NCI-H187 treated with DMSO at 0.1 percent for 48 hours (cell line): ENCODE data around the gene S100A3.
"Not testable (repeated sequence)": the region's sequence is repeated elsewhere in the genome, so short reads cannot be mapped to it uniquely, and the experiment has no call there.

ENCODE experiments used
- DNase-seq: peaks from one replicate; lab custom pipeline; 2025; lab: John Stamatoyannopoulos, UW

The S100A3 gene

GRCh38 chr1:153569465-153569864, 20.4 kb upstream of the S100A3 start:
- DNase-seq, result no peak

- peak; percentile 90 for DNase-seq
Measured at GRCh38 chr1:153568367-153569099, 19.5 kb upstream of the S100A3 start.

GRCh38 chr1:153567621-153568366, 18.7 kb upstream of the S100A3 start:
- DNase-seq, result no peak

- DNase-seq, result no peak
Measured at GRCh38 chr1:153566414-153567371, 17.6 kb upstream of the S100A3 start.

GRCh38 chr1:153565529-153566374, 16.7 kb upstream of the S100A3 start, which contains the start of gene S100A2:
Gene S100A2, minus strand, starts transcription at chr1:153565844. Its CDS starts 1,967 bp downstream, at chr1:153563877.
- no peak for DNase-seq

- no peak for DNase-seq
Measured at GRCh38 chr1:153563991-153564390, 14.9 kb upstream of the S100A3 start.

GRCh38 chr1:153563483-153563901, 14.4 kb upstream of the S100A3 start:
- DNase-seq, result no peak

GRCh38 chr1:153562021-153562420, 13.0 kb upstream of the S100A3 start:
- DNase-seq, result not testable (repeated sequence)

- no peak for DNase-seq
Measured at GRCh38 chr1:153561466-153561985, 12.5 kb upstream of the S100A3 start.

GRCh38 chr1:153560771-153561465, 11.9 kb upstream of the S100A3 start:
- no peak for DNase-seq

- DNase-seq, result no peak
Measured at GRCh38 chr1:153560241-153560640, 11.2 kb upstream of the S100A3 start.

- DNase-seq, result no peak
Measured at GRCh38 chr1:153557877-153558276, 8.8 kb upstream of the S100A3 start.

- no peak for DNase-seq
Measured at GRCh38 chr1:153556348-153556747, 7.3 kb upstream of the S100A3 start.

- DNase-seq, result no peak
Measured at GRCh38 chr1:153553830-153554541, 4.9 kb upstream of the S100A3 start.

GRCh38 chr1:153553096-153553495, 4.0 kb upstream of the S100A3 start:
- DNase-seq, result no peak

- no peak for DNase-seq
Measured at GRCh38 chr1:153552335-153552734, 3.3 kb upstream of the S100A3 start.

- DNase-seq, result no peak
Measured at GRCh38 chr1:153550827-153551500, 1.9 kb upstream of the S100A3 start.

- DNase-seq, result no peak
Measured at GRCh38 chr1:153550398-153550758, 1.3 kb upstream of the S100A3 start.

GRCh38 chr1:153549741-153550397, 811 bp upstream of the S100A3 start:
- no peak for DNase-seq
